Measurements from ENCODE around the gene TCIRG1.
A peak's percentile ranks its signal among the peaks of the same experiment; 100 is the strongest.
"Not testable (repeated sequence)": the region's sequence is repeated elsewhere in the genome, so short reads cannot be mapped to it uniquely, and the experiment has no call there.

The TCIRG1 gene, protein sequence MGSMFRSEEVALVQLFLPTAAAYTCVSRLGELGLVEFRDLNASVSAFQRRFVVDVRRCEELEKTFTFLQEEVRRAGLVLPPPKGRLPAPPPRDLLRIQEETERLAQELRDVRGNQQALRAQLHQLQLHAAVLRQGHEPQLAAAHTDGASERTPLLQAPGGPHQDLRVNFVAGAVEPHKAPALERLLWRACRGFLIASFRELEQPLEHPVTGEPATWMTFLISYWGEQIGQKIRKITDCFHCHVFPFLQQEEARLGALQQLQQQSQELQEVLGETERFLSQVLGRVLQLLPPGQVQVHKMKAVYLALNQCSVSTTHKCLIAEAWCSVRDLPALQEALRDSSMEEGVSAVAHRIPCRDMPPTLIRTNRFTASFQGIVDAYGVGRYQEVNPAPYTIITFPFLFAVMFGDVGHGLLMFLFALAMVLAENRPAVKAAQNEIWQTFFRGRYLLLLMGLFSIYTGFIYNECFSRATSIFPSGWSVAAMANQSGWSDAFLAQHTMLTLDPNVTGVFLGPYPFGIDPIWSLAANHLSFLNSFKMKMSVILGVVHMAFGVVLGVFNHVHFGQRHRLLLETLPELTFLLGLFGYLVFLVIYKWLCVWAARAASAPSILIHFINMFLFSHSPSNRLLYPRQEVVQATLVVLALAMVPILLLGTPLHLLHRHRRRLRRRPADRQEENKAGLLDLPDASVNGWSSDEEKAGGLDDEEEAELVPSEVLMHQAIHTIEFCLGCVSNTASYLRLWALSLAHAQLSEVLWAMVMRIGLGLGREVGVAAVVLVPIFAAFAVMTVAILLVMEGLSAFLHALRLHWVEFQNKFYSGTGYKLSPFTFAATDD

DNA sequence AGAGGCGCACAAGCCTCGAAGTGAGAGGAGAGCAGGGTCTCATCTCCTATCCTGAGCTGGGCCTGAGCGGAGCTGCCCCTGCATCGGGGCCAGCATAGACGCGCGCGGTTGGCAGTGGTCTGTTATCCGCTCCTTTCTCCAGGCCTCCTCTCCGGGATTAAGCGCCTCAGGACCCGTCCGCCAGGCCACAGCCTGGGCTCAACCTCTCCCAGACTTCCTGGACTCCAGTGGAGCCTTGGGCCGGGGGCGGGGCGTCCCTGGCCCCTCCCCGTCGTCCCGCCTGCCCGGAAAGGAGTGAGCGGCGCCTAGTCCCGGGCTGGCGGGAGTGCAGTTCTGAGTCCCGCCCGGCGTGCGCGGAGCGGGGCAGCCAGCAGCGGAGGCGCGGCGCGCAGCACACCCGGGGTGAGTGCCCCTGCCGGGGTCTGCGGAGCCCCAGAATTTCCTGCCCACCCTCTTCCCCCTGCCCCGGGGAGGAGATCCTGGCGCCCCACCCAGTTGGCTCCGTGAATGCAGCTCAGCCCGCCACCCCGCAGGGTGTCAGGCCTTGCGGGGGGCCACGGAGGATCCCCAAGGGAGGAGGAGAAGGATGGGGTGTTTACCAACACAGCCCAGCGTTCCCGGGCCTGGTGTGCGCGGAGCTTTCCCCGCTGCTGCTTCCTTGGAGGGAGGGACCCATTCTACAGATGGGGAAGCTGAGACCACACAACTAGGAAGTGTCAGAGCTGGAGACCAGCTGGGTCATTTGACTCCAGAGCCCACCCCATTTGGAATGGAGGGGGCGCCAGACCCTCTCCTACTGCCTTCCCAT lies at the start of gene TCIRG1:
Gene TCIRG1, plus strand, starts transcription at position 308 of the 808 bp plus-strand sequence. CDS start 2,247 bp downstream, outside the sequence.
- no peak for DNase-seq (ENCODE audit: low read depth in 2 of 2)

DNA sequence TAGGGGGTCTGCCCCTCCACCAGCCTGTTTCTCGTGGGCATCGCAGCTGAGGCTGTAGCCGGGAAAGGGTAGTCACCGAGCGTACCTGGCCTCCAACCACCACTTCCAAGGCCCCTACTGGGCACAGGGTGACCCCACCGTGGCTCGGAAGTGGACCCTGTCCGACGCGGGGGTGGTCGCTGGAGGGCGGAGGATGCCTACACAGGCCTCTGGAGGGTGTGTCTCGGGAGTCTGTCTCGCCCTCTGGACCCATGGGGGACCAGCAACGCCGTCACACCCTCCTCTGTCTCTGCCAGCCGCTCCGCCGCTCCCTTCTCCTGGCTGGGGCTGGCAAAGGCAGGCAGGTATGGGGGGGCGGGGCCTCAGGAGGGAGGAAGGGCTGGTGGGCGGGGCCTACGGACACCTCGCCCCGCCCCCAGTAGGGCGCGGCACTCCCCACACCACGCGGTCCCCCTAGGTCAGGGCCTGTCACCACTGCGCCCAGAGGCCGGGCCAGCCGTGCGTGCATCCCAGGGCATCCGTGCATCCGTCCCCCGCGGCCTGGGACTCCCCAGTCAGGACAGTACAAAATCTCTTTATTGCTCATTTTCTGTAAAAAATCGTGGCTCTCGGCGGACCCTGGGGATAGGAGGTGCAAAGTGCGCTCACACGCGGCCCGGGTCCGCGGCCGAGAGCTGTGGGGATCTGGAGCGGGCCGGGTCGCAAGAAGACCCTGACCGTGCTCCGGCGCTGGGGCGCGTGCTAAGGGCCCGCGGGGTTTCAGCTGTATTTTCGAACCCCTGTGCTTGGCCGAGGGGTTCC lies 48.1 kb upstream of the TCIRG1 start:
- DNase-seq (ENCODE audit: low read depth in 2 of 2) = not testable (repeated sequence)

DNA sequence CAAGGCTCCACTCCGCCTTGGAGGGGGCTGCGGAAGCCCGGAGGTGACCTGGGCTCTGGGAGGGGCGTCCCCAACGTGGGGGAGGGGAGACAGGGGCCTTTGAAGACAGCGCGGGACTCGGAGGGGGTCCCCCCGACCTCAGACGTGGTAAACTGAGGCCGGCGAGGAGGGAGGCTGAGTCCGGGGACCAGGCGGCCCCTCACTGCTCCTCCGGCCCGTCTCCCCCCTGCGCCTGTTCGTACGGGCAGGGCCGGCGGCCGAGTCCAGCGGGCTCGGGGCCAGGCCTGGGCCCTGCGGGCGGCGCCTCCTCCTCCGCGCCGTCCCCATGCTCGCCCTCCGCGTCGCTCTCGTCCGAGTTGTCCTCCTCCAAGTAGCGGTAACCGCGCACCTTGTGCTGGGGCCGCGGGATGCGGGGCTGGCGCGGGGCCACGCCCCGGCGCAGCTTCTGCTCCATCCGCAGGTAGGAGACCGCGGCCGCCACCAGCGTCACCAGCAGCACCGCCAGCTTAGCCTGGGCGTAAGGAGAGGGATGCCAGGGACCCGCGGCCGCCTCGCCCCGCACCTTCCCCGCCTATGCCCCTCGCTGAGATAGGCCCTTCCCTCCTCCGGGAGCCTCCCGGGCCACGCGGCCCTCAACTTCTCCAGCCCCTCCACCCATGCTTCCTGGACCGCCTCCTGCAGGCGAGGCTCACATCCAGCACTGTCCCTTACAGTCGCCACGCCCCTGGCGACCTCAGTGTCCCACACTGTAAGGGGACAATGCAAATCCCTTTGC lies 47.3 kb upstream of the TCIRG1 start:
- not testable (repeated sequence) for DNase-seq (ENCODE audit: low read depth in 2 of 2)

DNA sequence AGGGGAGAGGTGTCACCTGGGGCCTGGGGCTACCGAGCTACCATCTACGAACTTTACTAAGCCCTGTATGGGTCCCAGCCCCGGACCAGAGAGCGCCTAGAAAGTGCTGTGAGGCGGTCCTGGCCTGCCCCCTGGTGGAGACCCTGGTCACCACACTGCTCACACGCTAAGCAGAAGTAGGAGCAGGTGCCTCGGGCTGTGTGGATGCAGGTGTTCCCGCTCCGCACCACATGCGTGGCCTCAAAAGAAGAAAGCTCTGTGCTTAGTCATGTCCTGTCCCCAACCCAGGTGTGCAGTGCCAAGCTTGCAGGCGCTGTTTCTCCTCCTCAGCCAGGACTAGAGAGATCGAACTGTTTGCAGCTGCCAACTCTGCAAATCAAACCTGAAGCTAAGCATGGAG lies 45.0 kb upstream of the TCIRG1 start:
- DNase-seq (ENCODE audit: low read depth in 2 of 2) = not testable (repeated sequence)

DNA sequence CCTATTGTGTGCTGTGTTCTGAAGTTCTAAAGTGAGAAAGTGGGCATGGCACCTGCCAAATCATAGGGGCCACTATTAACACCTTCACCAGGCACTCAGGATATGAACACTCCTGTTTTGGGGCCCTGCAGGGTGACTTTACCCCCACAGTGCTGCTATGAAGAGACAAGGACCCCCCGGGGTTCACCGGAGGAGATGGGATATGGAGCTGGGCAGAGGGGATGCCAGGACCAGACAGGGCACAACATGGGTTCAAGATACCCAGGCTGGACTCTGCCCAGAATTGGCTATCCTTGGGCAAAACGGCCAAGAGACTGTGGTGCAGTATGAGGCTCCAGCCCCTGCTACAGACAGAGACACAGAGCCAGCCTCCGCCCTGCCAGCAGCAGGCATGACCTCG lies 44.4 kb upstream of the TCIRG1 start:
- DNase-seq (ENCODE audit: low read depth in 2 of 2) = not testable (repeated sequence)

DNA sequence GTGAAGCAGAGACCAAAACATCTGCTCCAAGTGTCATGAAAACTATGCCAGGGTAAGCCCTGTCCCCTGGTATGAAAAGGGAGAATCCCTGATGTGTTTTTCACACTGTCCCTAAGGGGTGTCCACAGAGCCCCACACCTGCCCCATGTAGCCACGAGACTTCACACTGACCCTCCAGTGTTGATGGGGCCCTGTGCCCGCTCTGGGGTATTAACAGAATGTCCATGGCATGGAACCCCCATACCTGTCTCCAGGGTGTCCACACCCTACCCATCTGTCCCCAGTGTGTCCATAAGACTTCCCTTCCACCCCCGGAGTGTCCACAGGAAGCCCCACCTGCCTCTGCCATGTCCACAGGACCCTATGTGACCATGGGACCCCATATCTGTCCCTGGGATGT lies 43.7 kb upstream of the TCIRG1 start:
- DNase-seq (ENCODE audit: low read depth in 2 of 2) = not testable (repeated sequence)

DNA sequence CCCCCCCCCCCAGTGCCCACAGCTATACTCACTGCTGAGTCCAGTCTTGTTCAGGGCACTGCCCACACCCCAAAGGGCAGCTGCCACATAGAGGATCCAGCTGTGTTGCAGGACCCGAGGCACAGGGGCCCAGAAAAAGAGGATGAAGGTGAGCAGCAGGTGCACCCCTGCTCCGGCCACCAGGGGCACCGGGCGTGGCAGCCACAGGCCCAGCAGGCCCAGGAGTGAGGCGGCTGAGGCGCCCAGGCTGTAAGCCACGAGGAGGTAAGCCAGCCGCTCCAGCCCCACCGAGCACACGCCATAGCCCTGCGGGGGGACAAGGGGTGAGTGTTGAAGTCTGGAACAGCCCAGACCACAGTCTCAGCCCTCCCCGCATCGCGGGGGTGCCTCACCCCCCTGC lies 43.2 kb upstream of the TCIRG1 start:
- DNase-seq (ENCODE audit: low read depth in 2 of 2) = not testable (repeated sequence)

DNA sequence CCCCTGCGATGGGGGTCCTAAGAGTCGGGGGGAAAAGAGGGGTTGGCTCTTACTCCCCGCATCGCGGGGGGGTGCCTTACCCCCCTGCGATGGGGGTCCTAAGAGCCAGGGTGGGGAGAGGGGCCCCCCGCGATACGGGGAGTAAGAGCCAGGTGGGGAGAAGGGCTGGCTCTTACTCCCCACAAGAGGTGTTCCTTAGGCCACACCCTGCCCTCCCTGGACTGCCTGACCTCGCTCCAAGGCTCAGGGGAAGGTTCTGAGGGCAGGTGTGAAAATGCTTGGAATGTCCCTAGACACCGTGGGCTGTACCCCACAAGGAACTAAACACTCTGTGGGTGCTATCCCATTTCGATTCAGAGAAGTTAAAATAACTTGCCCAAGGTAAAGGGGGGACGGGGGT lies 42.8 kb upstream of the TCIRG1 start:
- DNase-seq (ENCODE audit: low read depth in 2 of 2) = no peak

DNA sequence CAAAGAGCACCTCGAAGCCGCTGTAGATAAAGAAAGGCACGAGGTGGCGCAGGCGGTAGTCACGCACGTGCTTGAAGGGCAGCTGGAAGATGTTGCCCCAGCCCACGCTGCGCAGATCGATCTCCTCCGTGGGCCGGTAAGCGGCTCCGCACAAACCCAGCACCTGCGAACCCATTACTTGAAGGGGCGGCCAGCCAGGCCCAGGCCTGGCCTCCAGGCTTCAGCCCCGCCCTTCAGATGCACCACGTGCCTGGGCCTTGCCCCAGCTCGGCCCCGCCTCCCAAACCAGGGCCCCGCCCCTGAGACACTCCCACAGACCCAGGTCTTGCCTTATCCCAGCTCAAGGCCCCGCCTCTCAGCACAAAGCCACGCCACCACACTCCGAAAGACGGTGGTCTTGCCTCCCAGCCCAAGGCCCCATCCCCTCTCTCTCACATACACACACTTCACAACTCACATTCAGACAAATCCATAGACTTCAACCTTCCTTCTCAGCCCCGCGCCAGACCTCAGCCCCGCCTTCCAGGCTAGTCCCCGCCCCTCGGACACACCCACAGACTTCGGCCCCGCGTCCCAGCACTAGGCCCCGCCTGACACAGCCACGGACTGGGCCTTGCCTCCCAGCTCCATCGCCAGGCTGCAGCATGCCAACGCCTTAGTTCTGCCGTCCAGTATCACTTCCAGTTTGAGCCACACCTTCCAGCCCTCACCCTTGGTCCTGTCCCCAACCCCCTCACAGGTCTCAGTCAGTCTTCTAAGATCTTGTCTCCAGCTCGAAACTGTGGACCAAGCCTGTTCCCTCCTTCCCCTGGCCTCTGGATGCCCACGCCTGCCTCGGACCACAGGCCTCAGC lies 42.0 kb upstream of the TCIRG1 start:
- no peak for DNase-seq (ENCODE audit: low read depth in 2 of 2)

DNA sequence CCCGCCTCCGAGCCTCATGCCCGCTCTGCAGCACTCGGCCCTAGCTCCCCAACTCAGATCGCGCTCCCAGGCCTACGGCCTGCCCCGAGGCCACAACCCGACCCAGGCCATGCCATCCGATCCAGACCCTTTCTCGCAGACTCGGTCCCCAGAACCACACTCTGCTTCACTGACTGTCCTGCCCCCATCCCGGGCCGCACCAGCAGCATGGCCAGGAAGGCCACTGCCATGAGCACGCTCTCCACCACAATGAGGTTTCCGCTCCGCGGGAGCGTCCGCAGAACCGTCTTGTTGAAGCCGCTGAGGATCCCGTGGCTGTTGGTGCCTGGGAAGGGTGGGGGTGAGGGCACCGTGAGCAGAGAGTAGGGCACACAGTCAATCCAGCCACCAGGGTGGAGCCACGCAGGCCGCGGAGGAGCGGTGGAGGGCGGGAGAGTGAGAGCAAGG lies 41.3 kb upstream of the TCIRG1 start:
- no peak for DNase-seq (ENCODE audit: low read depth in 2 of 2)

DNA sequence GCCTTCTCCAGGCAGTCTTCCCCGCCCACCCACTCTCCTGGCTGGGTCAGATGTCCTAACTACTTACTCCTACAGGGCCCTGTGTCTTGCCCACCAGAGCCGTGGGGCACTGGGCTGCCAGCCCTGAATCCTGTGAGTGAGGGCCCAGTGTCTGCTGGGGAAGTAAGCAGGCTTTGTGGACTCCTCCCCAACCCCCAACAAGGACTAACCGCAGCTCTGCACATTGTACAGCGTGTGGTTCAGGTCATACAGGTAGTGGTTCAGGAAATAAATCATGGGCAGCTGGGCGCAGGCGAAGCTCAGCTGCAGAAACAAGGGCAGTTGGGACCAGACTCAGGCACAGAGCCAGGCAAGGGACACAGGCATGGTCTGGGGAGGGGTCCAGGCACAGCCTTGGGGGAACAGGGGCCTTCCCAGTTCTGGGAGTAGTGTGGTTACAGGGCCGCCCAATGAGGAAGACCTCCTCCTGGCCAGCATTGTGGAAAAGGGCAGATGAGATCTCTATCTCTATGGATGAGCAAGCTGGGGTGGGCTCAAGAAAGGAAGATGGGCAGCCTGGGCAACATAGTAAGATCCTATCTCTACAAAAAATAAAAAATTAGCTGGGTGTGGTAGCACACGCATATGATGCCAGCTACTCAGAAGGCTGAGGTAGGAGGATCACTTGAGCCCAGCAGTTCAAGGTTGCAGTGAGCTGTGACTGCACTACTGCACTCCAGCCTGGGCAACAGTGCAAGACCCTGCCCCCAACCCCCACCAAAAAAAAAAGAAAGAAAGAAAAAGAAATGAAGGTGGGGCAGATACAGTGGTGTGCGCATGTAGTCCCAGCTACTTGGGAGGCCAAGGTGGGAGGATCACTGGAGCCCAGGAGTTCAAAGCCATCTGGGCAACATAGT lies 40.4 kb upstream of the TCIRG1 start:
- DNase-seq (ENCODE audit: low read depth in 2 of 2) = no peak

DNA sequence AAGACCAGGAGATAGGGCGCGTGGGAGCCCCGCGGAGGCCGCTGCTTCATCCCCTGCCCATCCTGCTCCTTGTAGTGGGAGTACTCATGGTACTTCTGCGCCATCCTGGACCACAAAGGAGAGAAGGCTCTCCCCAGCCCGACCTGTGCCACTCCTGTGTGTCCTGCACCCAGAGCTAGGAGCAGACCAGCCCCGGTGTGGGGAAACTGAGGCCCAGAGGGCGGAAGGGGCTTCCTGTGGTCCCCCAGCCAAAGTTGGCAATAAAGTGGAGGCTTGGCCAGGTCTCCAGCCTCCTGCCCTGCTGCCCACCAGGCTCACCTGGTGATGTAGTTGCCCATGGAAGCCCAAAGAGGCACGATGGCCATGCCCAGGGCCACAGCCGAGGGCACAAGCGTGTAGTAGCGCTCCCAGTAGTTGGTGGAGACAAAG lies 39.6 kb upstream of the TCIRG1 start:
- DNase-seq (ENCODE audit: low read depth in 2 of 2) = no peak

DNA sequence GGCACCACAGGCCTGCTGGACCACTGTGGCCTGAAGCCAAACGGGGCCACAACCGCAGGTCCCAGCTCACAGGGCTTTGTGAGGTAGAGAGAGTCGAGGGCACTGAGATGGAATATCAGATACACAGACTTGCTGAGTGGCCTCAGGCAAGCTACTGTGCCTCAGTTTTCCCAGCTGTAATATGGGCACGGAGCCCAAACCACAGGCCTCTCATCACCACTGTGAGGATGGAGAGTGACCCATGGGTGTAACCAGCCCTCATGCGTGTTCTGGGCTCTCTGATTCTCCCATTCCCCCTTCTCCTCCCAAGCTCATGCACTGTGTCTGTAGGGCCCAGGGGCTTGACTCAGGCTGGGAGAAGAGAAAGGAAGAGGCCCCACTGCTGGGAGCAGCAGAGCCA lies 39.1 kb upstream of the TCIRG1 start:
- DNase-seq (ENCODE audit: low read depth in 2 of 2) = no peak

DNA sequence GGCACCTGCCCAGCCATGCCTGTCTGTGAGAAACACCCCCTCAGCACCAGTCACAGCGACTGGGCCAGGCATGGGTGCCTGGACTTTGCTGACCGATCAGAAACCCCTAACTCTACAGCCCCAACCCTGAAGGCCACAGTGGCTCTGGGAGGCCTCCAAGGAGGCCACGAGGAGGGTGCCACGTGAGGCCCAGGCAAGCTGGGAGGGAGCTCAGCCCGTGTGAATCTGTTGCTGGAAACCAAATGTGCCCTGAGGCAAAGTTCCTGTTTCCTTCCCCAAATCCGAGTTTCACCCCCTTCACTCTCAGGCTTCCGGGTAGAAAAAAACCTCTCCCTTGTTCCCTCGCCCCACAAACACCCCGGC lies 36.3 kb upstream of the TCIRG1 start:
- DNase-seq (ENCODE audit: low read depth in 2 of 2) = no peak

DNA sequence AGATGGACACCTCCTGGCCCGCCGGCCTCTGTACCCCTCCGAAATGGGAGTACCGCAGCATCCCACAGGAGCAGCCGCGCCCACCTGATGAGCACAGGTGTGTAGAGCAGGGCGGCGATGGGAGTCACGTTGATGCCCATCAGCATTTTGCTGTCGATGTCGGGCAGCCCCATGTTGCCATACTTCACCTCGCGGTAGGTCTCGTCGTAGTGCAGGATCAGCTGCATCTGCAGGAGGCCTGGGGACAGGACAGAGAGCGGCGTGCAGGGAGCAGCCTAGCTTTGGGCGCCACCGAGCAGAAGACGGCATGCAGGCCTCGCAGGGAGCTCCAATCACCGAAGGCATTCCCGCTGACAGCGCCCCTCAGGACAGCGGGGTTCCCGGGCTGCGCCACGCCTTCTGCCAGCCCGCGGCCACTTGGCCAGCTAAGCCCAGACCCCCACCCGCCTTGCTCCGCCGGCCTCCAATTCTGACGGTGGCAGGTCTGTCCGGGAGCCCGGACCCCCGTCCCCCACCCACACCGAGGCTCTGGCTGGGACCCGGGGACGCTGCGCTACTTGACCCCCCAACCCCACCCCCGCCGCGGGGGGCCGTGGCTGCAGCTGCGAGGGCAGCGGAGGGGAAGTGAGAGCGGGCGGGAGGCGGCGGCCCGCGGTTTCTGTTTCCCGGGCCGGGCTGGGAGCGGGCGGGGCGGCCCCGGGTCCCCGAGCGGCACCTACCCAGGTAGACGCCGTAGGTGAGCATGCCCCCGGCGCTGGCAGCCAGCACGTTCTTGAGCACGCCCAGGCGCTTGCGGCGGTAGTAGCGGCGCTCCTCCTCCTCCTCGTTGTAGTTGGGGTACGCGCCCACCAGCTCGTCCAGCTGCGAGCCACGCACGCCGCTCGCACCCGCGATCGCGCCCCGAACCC lies 35.6 kb upstream of the TCIRG1 start:
- no peak for DNase-seq (ENCODE audit: low read depth in 2 of 2)

DNA sequence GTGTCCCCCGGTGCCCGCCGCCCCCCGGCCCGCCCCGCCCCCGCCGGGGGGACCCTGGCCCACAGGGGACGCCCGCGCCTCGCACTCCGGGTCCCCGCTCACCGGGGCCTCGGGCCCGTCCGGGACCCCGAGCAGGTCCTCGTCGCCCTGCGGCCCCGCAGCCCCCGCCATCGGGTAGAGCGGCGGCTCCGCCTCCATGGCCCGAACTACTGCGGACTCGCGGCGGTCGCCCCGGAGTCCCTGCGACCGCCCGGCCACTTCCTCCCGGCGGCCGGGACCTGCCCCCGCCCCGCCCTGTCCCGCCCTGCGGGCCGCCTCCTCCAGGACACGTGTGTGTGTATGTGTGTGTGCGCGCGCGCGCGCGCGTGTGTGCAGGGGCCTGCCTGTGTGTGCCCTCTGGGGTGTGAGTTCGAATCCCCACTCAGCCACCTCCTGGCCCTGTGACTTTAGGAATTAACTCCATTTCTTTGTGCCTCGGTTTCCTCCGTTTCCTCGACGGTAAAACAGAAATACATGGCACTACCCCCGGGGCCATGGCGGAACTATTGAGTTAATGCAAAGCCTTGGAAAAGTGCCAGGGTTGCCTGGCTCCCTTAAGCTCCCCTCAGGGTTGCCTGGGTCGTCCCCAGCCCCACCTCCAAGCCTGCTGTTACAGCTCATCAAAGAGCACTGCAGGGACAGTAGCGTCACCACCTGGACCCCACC lies 34.8 kb upstream of the TCIRG1 start, which contains the start of gene UNC93B1:
Gene UNC93B1, minus strand, starts transcription at position 252 of the 705 bp plus-strand sequence. Its CDS starts 54 bp downstream, at position 198.
- peak in 1 of 2 experiments; percentile 33 for DNase-seq (ENCODE audit: low read depth in 2 of 2)
